Activated CD8-positive, alpha-beta memory T cell treated with anti-CD3 and anti-CD28 coated beads, Interleukin-2, amount 50 U/mL, for 48 hours (primary cell): Measurements from ENCODE around the gene PTP4A2.

Source experiments
- DNase-seq: peaks from one replicate; pipeline ENCODE4 v3.0.0-alpha.2; 2020

Gene PTP4A2

GRCh38 chr1:31883357-31883942, 54.7 kb downstream of the PTP4A2 start:
- DNase-seq, result no peak

GRCh38 chr1:31881688-31882000, 56.5 kb downstream of the PTP4A2 start:
- DNase-seq, result peak; percentile 33

GRCh38 chr1:31880957-31881687, 57.0 kb downstream of the PTP4A2 start:
- DNase-seq, result peak; percentile 7

GRCh38 chr1:31879981-31880608, 58.1 kb downstream of the PTP4A2 start:
- no peak for DNase-seq

- DNase-seq, result no peak
Measured at GRCh38 chr1:31878058-31878457, 60.1 kb downstream of the PTP4A2 start.

- no peak for DNase-seq
Measured at GRCh38 chr1:31877544-31877943, 60.6 kb downstream of the PTP4A2 start.

- DNase-seq, result peak; percentile 17
Measured at GRCh38 chr1:31875636-31876236, 62.4 kb downstream of the PTP4A2 start.

- no peak for DNase-seq
Measured at GRCh38 chr1:31874942-31875341, 63.2 kb downstream of the PTP4A2 start.

GRCh38 chr1:31872658-31873636, 65.2 kb downstream of the PTP4A2 start:
- DNase-seq, result peak; percentile 38

GRCh38 chr1:31871703-31872102, 66.5 kb downstream of the PTP4A2 start:
- peak; percentile 15 for DNase-seq

GRCh38 chr1:31870086-31870736, 68.0 kb downstream of the PTP4A2 start:
- DNase-seq, result peak; percentile 28

- DNase-seq, result peak; percentile 30
Measured at GRCh38 chr1:31869449-31869848, 68.7 kb downstream of the PTP4A2 start.

GRCh38 chr1:31868862-31869261, 69.3 kb downstream of the PTP4A2 start:
- DNase-seq, result no peak

- DNase-seq, result no peak
Measured at GRCh38 chr1:31867546-31867945, 70.6 kb downstream of the PTP4A2 start.

GRCh38 chr1:31866450-31867032, 71.6 kb downstream of the PTP4A2 start:
- peak; percentile 42 for DNase-seq

- DNase-seq, result peak; percentile 10
Measured at GRCh38 chr1:31865728-31866449, 72.3 kb downstream of the PTP4A2 start.

GRCh38 chr1:31862071-31862470, 76.1 kb downstream of the PTP4A2 start:
- no peak for DNase-seq

- DNase-seq, result peak; percentile 34
Measured at GRCh38 chr1:31861346-31861745, 76.8 kb downstream of the PTP4A2 start.

GRCh38 chr1:31860581-31860980, 77.6 kb downstream of the PTP4A2 start:
- peak; percentile 18 for DNase-seq

GRCh38 chr1:31859719-31860118, 78.4 kb downstream of the PTP4A2 start:
- peak; percentile 22 for DNase-seq

GRCh38 chr1:31859044-31859443, 79.1 kb downstream of the PTP4A2 start:
- no peak for DNase-seq
